Stimulated activated CD8-positive, alpha-beta memory T cell treated with anti-CD3 and anti-CD28 coated beads, Interleukin-15, amount 100 ng/mL, for 1 hour (primary cell): ENCODE data around the gene IGF2BP1.
"Not testable (repeated sequence)": the region's sequence is repeated elsewhere in the genome, so short reads cannot be mapped to it uniquely, and the experiment has no call there.

Source experiments
- DNase-seq: peaks from one replicate; pipeline ENCODE4 v3.0.0-alpha.2; 2020; ENCODE audit warnings: low read depth

The IGF2BP1 gene

GRCh38 chr17:49054342-49055092 is 57.3 kb downstream of the IGF2BP1 start:
- DNase-seq: no peak

GRCh38 chr17:49055181-49055927 is 58.2 kb downstream of the IGF2BP1 start:
- DNase-seq: no peak

- no peak for DNase-seq
Observed at GRCh38 chr17:49061524-49061943, 64.3 kb downstream of the IGF2BP1 start.

GRCh38 chr17:49063652-49064051 is 66.5 kb downstream of the IGF2BP1 start:
- DNase-seq: no peak

GRCh38 chr17:49067163-49067562 is 70.0 kb downstream of the IGF2BP1 start:
- DNase-seq: no peak

GRCh38 chr17:49069585-49070273 is 72.5 kb downstream of the IGF2BP1 start:
- no peak for DNase-seq

- no peak for DNase-seq
Observed at GRCh38 chr17:49071106-49071505, 73.9 kb downstream of the IGF2BP1 start.

GRCh38 chr17:49074851-49075540 is 77.8 kb downstream of the IGF2BP1 start:
- DNase-seq: no peak

- DNase-seq: no peak
Observed at GRCh38 chr17:49076573-49077384, 79.6 kb downstream of the IGF2BP1 start.

GRCh38 chr17:49078248-49078647 is 81.1 kb downstream of the IGF2BP1 start:
- DNase-seq: no peak

- no peak for DNase-seq
Observed at GRCh38 chr17:49079840-49080663, 82.9 kb downstream of the IGF2BP1 start.

GRCh38 chr17:49082231-49082630 is 85.0 kb downstream of the IGF2BP1 start:
- no peak for DNase-seq

GRCh38 chr17:49085046-49085445 is 87.9 kb downstream of the IGF2BP1 start:
- DNase-seq: not testable (repeated sequence)

GRCh38 chr17:49085565-49086315 is 88.6 kb downstream of the IGF2BP1 start:
- DNase-seq: no peak

GRCh38 chr17:49086316-49086605 is 89.1 kb downstream of the IGF2BP1 start:
- no peak for DNase-seq

- DNase-seq: no peak
Observed at GRCh38 chr17:49086649-49087048, 89.5 kb downstream of the IGF2BP1 start.

GRCh38 chr17:49089094-49089493 is 91.9 kb downstream of the IGF2BP1 start:
- no peak for DNase-seq

- DNase-seq: no peak
Observed at GRCh38 chr17:49090878-49091594, 93.9 kb downstream of the IGF2BP1 start.

GRCh38 chr17:49093131-49093530 is 95.9 kb downstream of the IGF2BP1 start:
- DNase-seq: no peak
